A549 treated with RU486 at 1 μM for 4 hours (cell line): ENCODE results near the gene CXorf38. TPM values are rescaled to one million over a fixed set of nuclear protein-coding genes. Genes with fewer than 3 reads are reported as not detected.

ENCODE experiments used
- total RNA-seq: library from RNA; stranded (reverse); fragments of 200-300 nt; extraction: Qiagen RNA extraction; gene quantifications from 5 replicates; pipeline ENCODE4 v1.2.3, GENCODE V29; 2022; ENCODE audit warnings: low read depth

Gene CXorf38
- total RNA-seq = 7.6 to 12.7 TPM (median 11.0 TPM) in 5 replicates

GRCh38 chrX:40647307-40648197 lies at the start of gene CXorf38:
CXorf38 (minus strand) TSS chrX:40647561; CDS start chrX:40647520, 41 bp downstream.

GRCh38 chrX:40623139-40623536 lies 24.2 kb downstream of the CXorf38 start, which contains the start of gene MPC1L:
MPC1L (plus strand) TSS chrX:40623428; CDS start chrX:40623566, 138 bp downstream.

GRCh38 chrX:40580537-40581335 lies 66.6 kb downstream of the CXorf38 start, which contains the start of gene ATP6AP2:
ATP6AP2 (plus strand) TSS chrX:40580970; CDS start chrX:40581066, 96 bp downstream.

Other genes starting within 250 kb of the CXorf38 start
- 124 to 154 TPM (median 137 TPM) in 5 replicates for gene ATP6AP2, start 66.6 kb downstream of the CXorf38 start, total RNA-seq
- gene MPC1L, start 24.1 kb downstream of the CXorf38 start, total RNA-seq = not detected in 5 replicates
- 18.6 to 24.6 TPM (median 22.6 TPM) in 5 replicates for gene MED14, start 88.0 kb upstream of the CXorf38 start, total RNA-seq